GM23338 (cell line): ENCODE measurements around the gene SLC35D2.

Experiments
- CREB1 ChIP-seq: fragments of 250-450 bp; sonication (Bioruptor Pico); IDR thresholded peaks from 2 replicates; pipeline ENCODE4 v1.5.0; 2020; ENCODE audit warnings: low read depth, mild to moderate bottlenecking, moderate library complexity
- EZH2 ChIP-seq: fragments of 200-600 bp; sonication (generic); IDR thresholded peaks from one replicate; pipeline ENCODE4 v1.8.0; 2017; ENCODE audit warnings: antibody characterized with exemption, mild to moderate bottlenecking, low read depth; ENCODE audit not compliant: unreplicated experiment
- JUNB ChIP-seq: IDR thresholded peaks from one replicate; pipeline ENCODE4 v1.6.1; 2016; ENCODE audit warnings: antibody characterized with exemption; ENCODE audit not compliant: unreplicated experiment
- TF ChIP-seq, protein P1 (sequence below), 2 experiments: fragments of 200-600 bp in 1 of 2; sonication (generic) in 1 of 2; conservative IDR thresholded peaks; 2 replicates each; pipeline versions ENCODE4 v1.5.1 to v1.6.1; 2016 to 2017; ENCODE audit warnings: antibody characterized with exemption in 2 of 2, low read depth in 2 of 2, mild to moderate bottlenecking in 2 of 2, moderate library complexity in 1 of 2
- TF ChIP-seq, protein P2 (sequence below): IDR thresholded peaks from one replicate; pipeline ENCODE4 v1.6.1; 2018; ENCODE audit warnings: antibody characterized with exemption; ENCODE audit not compliant: unreplicated experiment

DNA sequence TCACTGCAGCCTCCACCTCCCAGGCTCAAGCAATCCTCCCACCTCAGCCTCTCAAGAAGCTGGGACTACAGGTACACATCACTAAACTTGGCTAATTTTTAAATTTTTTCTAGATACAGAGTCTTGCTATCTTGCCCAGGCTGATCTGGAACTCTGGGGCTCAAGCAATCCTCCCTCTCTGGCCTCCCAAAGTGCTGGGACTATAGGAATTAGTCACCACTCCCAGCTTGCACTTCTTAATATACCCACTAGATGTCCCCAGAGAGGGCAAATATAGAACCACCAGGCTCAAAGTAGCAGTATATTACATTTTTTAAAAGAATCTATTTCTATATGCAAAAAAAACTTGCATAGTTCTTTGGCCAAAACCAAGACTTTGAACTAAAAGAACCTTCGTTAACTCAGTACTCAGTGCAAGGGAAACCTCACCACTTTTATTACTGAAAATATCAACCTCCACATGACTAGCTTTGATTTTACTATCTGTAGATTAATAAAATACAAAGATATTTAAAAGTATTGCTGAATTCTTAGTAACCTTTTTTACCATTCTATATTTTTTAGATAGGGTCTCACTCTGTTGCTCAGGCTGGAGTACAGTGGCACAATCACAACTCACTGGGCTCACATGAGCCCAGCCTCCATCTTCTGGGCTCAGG lies 55.7 kb downstream of the SLC35D2 start:
- TF ChIP-seq EZH2: no peak
- no peak for TF ChIP-seq JUNB
- TF ChIP-seq, protein P1, sequence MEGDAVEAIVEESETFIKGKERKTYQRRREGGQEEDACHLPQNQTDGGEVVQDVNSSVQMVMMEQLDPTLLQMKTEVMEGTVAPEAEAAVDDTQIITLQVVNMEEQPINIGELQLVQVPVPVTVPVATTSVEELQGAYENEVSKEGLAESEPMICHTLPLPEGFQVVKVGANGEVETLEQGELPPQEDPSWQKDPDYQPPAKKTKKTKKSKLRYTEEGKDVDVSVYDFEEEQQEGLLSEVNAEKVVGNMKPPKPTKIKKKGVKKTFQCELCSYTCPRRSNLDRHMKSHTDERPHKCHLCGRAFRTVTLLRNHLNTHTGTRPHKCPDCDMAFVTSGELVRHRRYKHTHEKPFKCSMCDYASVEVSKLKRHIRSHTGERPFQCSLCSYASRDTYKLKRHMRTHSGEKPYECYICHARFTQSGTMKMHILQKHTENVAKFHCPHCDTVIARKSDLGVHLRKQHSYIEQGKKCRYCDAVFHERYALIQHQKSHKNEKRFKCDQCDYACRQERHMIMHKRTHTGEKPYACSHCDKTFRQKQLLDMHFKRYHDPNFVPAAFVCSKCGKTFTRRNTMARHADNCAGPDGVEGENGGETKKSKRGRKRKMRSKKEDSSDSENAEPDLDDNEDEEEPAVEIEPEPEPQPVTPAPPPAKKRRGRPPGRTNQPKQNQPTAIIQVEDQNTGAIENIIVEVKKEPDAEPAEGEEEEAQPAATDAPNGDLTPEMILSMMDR (conservative IDR thresholded peaks at IDR 0.05; ENCODE audit: low read depth in 2 of 2): peak; percentile 75 to 86
- TF ChIP-seq, protein P2, sequence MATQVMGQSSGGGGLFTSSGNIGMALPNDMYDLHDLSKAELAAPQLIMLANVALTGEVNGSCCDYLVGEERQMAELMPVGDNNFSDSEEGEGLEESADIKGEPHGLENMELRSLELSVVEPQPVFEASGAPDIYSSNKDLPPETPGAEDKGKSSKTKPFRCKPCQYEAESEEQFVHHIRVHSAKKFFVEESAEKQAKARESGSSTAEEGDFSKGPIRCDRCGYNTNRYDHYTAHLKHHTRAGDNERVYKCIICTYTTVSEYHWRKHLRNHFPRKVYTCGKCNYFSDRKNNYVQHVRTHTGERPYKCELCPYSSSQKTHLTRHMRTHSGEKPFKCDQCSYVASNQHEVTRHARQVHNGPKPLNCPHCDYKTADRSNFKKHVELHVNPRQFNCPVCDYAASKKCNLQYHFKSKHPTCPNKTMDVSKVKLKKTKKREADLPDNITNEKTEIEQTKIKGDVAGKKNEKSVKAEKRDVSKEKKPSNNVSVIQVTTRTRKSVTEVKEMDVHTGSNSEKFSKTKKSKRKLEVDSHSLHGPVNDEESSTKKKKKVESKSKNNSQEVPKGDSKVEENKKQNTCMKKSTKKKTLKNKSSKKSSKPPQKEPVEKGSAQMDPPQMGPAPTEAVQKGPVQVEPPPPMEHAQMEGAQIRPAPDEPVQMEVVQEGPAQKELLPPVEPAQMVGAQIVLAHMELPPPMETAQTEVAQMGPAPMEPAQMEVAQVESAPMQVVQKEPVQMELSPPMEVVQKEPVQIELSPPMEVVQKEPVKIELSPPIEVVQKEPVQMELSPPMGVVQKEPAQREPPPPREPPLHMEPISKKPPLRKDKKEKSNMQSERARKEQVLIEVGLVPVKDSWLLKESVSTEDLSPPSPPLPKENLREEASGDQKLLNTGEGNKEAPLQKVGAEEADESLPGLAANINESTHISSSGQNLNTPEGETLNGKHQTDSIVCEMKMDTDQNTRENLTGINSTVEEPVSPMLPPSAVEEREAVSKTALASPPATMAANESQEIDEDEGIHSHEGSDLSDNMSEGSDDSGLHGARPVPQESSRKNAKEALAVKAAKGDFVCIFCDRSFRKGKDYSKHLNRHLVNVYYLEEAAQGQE: no peak
- TF ChIP-seq CREB1 (CRISPR knock-in tag): no peak
